HG03064 (cell line): Measurements from ENCODE around the gene PSMC6.

ENCODE experiments used
- ATAC-seq: cut with Tn5 transposase; IDR thresholded peaks from one replicate; pipeline ENCODE4 v1.9.1; 2021; ENCODE audit warnings: low read depth; ENCODE audit not compliant: unreplicated experiment

PSMC6 gene

DNA sequence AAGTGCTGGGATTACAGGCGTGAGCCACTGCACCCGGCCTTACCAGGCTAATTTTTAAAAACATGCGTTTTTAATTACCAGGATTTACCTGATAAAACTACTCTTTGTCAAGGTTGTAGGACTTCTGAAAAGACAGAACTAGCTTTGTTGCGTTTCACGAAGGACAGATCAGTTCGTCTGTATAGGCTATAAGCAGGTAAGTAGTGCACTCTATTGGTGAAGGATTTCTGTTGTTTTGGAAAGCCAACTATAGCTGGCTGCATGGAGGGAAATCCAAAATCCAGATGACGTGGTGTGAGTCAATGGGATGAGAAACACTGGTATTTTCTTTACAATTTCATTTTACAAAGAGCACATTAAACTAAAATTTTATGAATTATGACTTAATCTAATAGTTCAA is 69.8 kb downstream of the PSMC6 start:
- no peak for ATAC-seq
